Sigmoid colon (tissue), 7 donors: Measurements from ENCODE around the gene ADAMTSL1. TPM values are rescaled to one million over a fixed set of nuclear protein-coding genes. Genes with fewer than 3 reads are reported as not detected.

Experiments
- DNase-seq: peaks from one replicate; pipeline ENCODE4 v3.0.0-alpha.2; 2019
- H3K27ac ChIP-seq, 4 donors: fragments of 200-600 bp; sonication (generic); one replicate each; pipeline ENCODE4 v1.5.1; 2016 to 2019; ENCODE audit warnings: mild to moderate bottlenecking in 1 of 4
- H3K27me3 ChIP-seq, 3 donors: fragments of 200-600 bp; sonication (generic); one replicate each; pipeline ENCODE4 v1.5.1; 2019; ENCODE audit warnings: mild to moderate bottlenecking in 1 of 3
- H3K36me3 ChIP-seq, 4 donors: fragments of 200-600 bp; sonication (generic); one replicate each; pipeline ENCODE4 v1.5.1; 2016 to 2019
- H3K4me1 ChIP-seq, 4 donors: fragments of 200-600 bp; sonication (generic); one replicate each; pipeline ENCODE4 v1.5.1; 2017 to 2019
- H3K4me3 ChIP-seq, 4 donors: fragments of 200-600 bp; sonication (generic); one replicate each; pipeline ENCODE4 v1.5.1; 2017 to 2019; ENCODE audit warnings: mild to moderate bottlenecking in 2 of 4, moderate library complexity in 1 of 4
- H3K9me3 ChIP-seq, 4 donors: fragments of 200-600 bp in 3 of 4; sonication (generic) in 3 of 4; one replicate each; pipeline versions ENCODE4 v1.5.1 to v1.6.1; 2013 to 2019
- CTCF ChIP-seq, 4 experiments: fragments of 450-650 bp in 3 of 4; fragments of 200-600 bp in 1 of 4; IDR thresholded peaks; one replicate each; pipeline ENCODE4 v1.5.1; 2016 to 2019; ENCODE audit warnings: antibody characterized with exemption in 4 of 4, mild to moderate bottlenecking in 3 of 4, moderate library complexity in 2 of 4
- EP300 ChIP-seq, 4 donors: sonication (generic); formaldehyde crosslinking; IDR thresholded peaks; one replicate each; pipeline ENCODE4 v1.6.1; 2017; ENCODE audit warnings: antibody characterized with exemption in 4 of 4
- POLR2A ChIP-seq, 2 donors: fragments of 450-650 bp; IDR thresholded peaks; one replicate each; pipeline ENCODE4 v1.6.1; 2016; ENCODE audit warnings: antibody characterized with exemption in 2 of 2, mild to moderate bottlenecking in 2 of 2, moderate library complexity in 2 of 2
- POLR2AphosphoS5 ChIP-seq, 4 donors: sonication (generic); formaldehyde crosslinking; IDR thresholded peaks; one replicate each; pipeline ENCODE4 v1.6.1; 2017; ENCODE audit warnings: antibody characterized with exemption in 4 of 4
- WGBS, 2 donors: extraction: QIAGEN DNeasy Blood & Tissue Kit; methylation state at CpG; one replicate each; pipeline ENCODE4 v1.1.7; 2013; 5-methylcytosine and 5-hydroxymethylcytosine counted together
- intact Hi-C: fragments of 100-400 bp; cut with DNase I; formaldehyde crosslinking; loops from one replicate; pipeline ENCODE4 v1.15.1; 2023
- polyA plus RNA-seq, 3 donors: library from polyadenylated mRNA; stranded (reverse); fragments of 200-250 nt; gene quantifications; one replicate each; pipeline ENCODE4 v1.2.3, GENCODE V29; 2013
- total RNA-seq, 4 donors: library from RNA; depleted of rRNA; stranded (reverse); fragments of >200 nt; gene quantifications; one replicate each; pipeline ENCODE4 v1.1.0, GENCODE V29; 2016
- donor health status: healthy with polysubstance abuse.
- donor health status: Bipolar disorder and iron deficiency.
- donor health status: healthy.

Gene ADAMTSL1
- total and polyA plus RNA-seq, 7 donors, result 1.4 to 13.6 (median 6.5) TPM

- Histone ChIP-seq H3K4me3 (no peak overlapping the region), H3K27ac (no peak overlapping the region), H3K9me3 (peaks cover 0 to 7% (median 2%) of the 10 kb centered on the region in 4 donors), H3K27me3 (no peaks in the 10 kb centered on the region), H3K4me1 (no peaks in the 10 kb centered on the region), H3K36me3 (no peaks in the 10 kb centered on the region)
- no peak for DNase-seq
- TF ChIP-seq POLR2AphosphoS5 (IDR thresholded peaks at IDR 0.05), result no peak
- TF ChIP-seq EP300 (IDR thresholded peaks at IDR 0.05), result no peak
- TF ChIP-seq CTCF (IDR thresholded peaks at IDR 0.05), result no peak
- TF ChIP-seq POLR2A (IDR thresholded peaks at IDR 0.05), result no peak
- intact Hi-C loops, result no loop called here
These were observed 62.6 kb downstream of the ADAMTSL1 start for GRCh38 chr9:18536554-18536953.

- 91 to 96% methylated on average over 5 of the region's 5 CpGs for WGBS, 2 donors
- Histone ChIP-seq H3K36me3 (no peaks in the 10 kb centered on the region), H3K4me1 (peaks cover 0 to 14% (median 9%) of the 10 kb centered on the region in 4 donors), H3K27ac (no peak overlapping the region), H3K27me3 (no peaks in the 10 kb centered on the region), H3K4me3 (no peak overlapping the region), H3K9me3 (peaks cover 0 to 7% (median 2%) of the 10 kb centered on the region in 4 donors)
- intact Hi-C loops, result no loop called here
- DNase-seq, result no peak
- no peak for TF ChIP-seq POLR2A (IDR thresholded peaks at IDR 0.05)
- no peak for TF ChIP-seq EP300 (IDR thresholded peaks at IDR 0.05)
- TF ChIP-seq CTCF (IDR thresholded peaks at IDR 0.05), result no peak
- TF ChIP-seq POLR2AphosphoS5 (IDR thresholded peaks at IDR 0.05), result no peak
These were observed 65.3 kb downstream of the ADAMTSL1 start for GRCh38 chr9:18539203-18539693.

- Histone ChIP-seq H3K36me3 (no peaks in the 10 kb centered on the region), H3K4me3 (no peak overlapping the region), H3K9me3 (no peaks in the 10 kb centered on the region), H3K27ac (peak overlapping the region in 1 of 4 donors; percentile 5), H3K4me1 (peaks cover 0 to 14% (median 11%) of the 10 kb centered on the region in 4 donors), H3K27me3 (no peaks in the 10 kb centered on the region)
- 97 to 98% methylated on average over 2 of the region's 2 CpGs for WGBS, 2 donors
- intact Hi-C loops, result no loop called here
- DNase-seq, result no peak
- TF ChIP-seq POLR2A (IDR thresholded peaks at IDR 0.05) (no peak), EP300 (IDR thresholded peaks at IDR 0.05) (no peak), POLR2AphosphoS5 (IDR thresholded peaks at IDR 0.05) (no peak), CTCF (IDR thresholded peaks at IDR 0.05) (no peak)
These were observed 69.0 kb downstream of the ADAMTSL1 start for GRCh38 chr9:18542837-18543405.

- no peak for DNase-seq
- no peaks in the 10 kb centered on the region for H3K9me3 ChIP-seq
- H3K36me3 ChIP-seq, result no peaks in the 10 kb centered on the region
- intact Hi-C loops, result no loop called here
- TF ChIP-seq POLR2AphosphoS5 (IDR thresholded peaks at IDR 0.05) (peak in 2 of 4 donors; percentile 11 to 17), POLR2A (IDR thresholded peaks at IDR 0.05) (no peak), EP300 (IDR thresholded peaks at IDR 0.05) (no peak), CTCF (IDR thresholded peaks at IDR 0.05) (no peak)
- H3K27me3 ChIP-seq, result no peaks in the 10 kb centered on the region
- no peak overlapping the region for H3K4me3 ChIP-seq
- no peak overlapping the region for H3K27ac ChIP-seq
- 78 to 84% methylated on average over 5 of the region's 5 CpGs for WGBS, 2 donors
- H3K4me1 ChIP-seq, result peaks cover 0 to 14% (median 11%) of the 10 kb centered on the region in 4 donors
These were observed 69.6 kb downstream of the ADAMTSL1 start for GRCh38 chr9:18543406-18544192.
